ENCODE measurements around the gene BICC1. TPM values are rescaled to one million over a fixed set of nuclear protein-coding genes. Genes with fewer than 3 reads are reported as not detected.

The BICC1 gene
- total RNA-seq, 4 donors from 2014 or later: 4.7 to 29.7 (median 18.0) TPM

DNA sequence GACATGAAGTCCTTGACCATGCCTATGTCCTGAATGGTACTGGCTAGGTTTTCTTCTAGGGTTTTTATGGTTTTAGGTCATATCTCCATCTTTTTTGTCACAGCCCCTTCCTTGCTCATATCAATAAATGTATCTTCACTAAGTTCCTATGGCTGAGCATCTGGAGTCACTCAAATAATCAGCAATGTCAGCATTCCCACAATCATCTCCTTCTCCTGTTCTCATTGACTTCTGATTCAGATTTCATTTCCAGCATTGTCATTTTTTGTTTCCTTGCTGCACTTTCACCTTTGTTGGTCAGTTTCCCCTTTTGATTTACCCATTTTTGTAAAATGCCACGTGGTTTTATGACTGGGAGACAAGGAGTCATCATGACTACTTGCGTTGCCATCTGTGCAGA, 181.2 kb downstream of the BICC1 start:
- Histone ChIP-seq H3K36me3 (no peaks in the 10 kb centered on the region), H3K9me3 (peaks cover 0 to 8% (median 0%) of the 10 kb centered on the region in 3 donors), H3K27me3 (no peaks in the 10 kb centered on the region), H3K4me3 (no peak overlapping the region), H3K27ac (no peak overlapping the region), H3K4me1 (no peaks in the 10 kb centered on the region)
- TF ChIP-seq POLR2A (IDR thresholded peaks at IDR 0.05) (no peak), CTCF (IDR thresholded peaks at IDR 0.05 in 4 of 5, conservative IDR thresholded peaks at IDR 0.05 in 1 of 5) (no peak)
- intact Hi-C loops (cut with DNase I; ENCODE audit: low total_unique reads): no loop called here
- ATAC-seq: no peak
- DNase-seq: no peak
- in situ Hi-C loops (cut with MboI; ENCODE audit: low sequenced_read_pairs in 4 of 4): no loop called here

GRCh38 chr10:58695022-58695421, 182.3 kb downstream of the BICC1 start:
- H3K27me3 ChIP-seq: no peaks in the 10 kb centered on the region
- TF ChIP-seq CTCF (IDR thresholded peaks at IDR 0.05 in 4 of 5, conservative IDR thresholded peaks at IDR 0.05 in 1 of 5): no peak
- TF ChIP-seq POLR2A (IDR thresholded peaks at IDR 0.05): no peak
- H3K36me3 ChIP-seq: no peaks in the 10 kb centered on the region
- no peak for DNase-seq
- H3K4me3 ChIP-seq: no peak overlapping the region
- in situ Hi-C loops (cut with MboI; ENCODE audit: low sequenced_read_pairs in 4 of 4): no loop called here
- intact Hi-C loops (cut with DNase I; ENCODE audit: low total_unique reads): no loop called here
- H3K4me1 ChIP-seq: no peaks in the 10 kb centered on the region
- ATAC-seq: no peak
- H3K9me3 ChIP-seq: peaks cover 0 to 8% (median 0%) of the 10 kb centered on the region in 3 donors
- no peak overlapping the region for H3K27ac ChIP-seq

DNA sequence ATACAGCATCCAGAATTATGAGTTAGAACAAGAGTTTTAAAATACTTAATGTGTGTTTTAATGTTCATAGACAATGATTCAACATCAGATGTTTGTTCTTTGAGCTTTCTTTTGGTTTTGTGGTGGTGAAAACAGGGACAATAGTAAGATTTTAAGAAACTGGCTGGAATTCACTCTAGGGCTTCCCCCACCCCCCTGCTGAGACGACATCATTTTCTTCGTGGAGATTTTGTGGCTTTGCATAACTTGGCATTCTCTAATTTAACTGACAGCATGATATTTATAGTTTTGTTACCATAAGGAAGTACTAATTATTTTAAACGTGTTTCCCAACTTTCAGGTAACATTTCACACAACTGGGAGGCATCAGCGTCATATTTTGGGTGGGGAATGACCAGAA, 184.1 kb downstream of the BICC1 start:
- ATAC-seq: no peak
- no peak for TF ChIP-seq CTCF (IDR thresholded peaks at IDR 0.05 in 4 of 5, conservative IDR thresholded peaks at IDR 0.05 in 1 of 5)
- no peak for TF ChIP-seq POLR2A (IDR thresholded peaks at IDR 0.05)
- intact Hi-C loops (cut with DNase I; ENCODE audit: low total_unique reads) (no loop called here), in situ Hi-C loops (cut with MboI; ENCODE audit: low sequenced_read_pairs in 4 of 4) (no loop called here)
- Histone ChIP-seq H3K4me1 (peaks cover 4 to 6% of the 10 kb centered on the region in 2 donors), H3K4me3 (no peak overlapping the region), H3K27me3 (no peaks in the 10 kb centered on the region), H3K36me3 (no peaks in the 10 kb centered on the region), H3K27ac (no peak overlapping the region), H3K9me3 (peaks cover 0 to 6% (median 0%) of the 10 kb centered on the region in 3 donors)
- DNase-seq: no peak

DNA sequence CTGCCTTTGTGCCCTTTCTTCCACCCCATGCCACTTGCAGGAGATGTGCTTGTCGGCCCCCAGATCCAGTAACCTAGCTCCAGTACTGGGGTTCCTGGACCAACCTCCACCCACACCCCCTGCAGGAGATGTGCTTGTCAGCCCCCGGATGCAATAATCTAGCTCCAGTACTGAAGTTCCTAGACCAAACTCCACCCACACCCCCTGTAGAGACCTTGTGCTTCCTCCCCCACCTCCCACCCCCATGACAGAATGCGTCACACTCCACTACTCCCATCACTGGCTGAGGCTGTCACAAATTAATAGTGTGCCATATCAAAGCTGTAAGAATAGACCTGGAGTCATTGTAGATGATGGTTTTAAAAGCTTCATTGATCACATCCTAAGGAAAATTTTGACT, 185.0 kb downstream of the BICC1 start:
- H3K9me3 ChIP-seq: no peaks in the 10 kb centered on the region
- intact Hi-C loops (cut with DNase I; ENCODE audit: low total_unique reads) (no loop called here), in situ Hi-C loops (cut with MboI; ENCODE audit: low sequenced_read_pairs in 4 of 4) (no loop called here)
- no peak overlapping the region for H3K27ac ChIP-seq
- H3K27me3 ChIP-seq: no peaks in the 10 kb centered on the region
- H3K4me3 ChIP-seq: no peak overlapping the region
- H3K36me3 ChIP-seq: no peaks in the 10 kb centered on the region
- ATAC-seq (no peak), DNase-seq (no peak)
- H3K4me1 ChIP-seq: peaks cover 4 to 9% of the 10 kb centered on the region in 2 donors
- TF ChIP-seq CTCF (IDR thresholded peaks at IDR 0.05 in 4 of 5, conservative IDR thresholded peaks at IDR 0.05 in 1 of 5): no peak
- TF ChIP-seq POLR2A (IDR thresholded peaks at IDR 0.05): no peak

DNA sequence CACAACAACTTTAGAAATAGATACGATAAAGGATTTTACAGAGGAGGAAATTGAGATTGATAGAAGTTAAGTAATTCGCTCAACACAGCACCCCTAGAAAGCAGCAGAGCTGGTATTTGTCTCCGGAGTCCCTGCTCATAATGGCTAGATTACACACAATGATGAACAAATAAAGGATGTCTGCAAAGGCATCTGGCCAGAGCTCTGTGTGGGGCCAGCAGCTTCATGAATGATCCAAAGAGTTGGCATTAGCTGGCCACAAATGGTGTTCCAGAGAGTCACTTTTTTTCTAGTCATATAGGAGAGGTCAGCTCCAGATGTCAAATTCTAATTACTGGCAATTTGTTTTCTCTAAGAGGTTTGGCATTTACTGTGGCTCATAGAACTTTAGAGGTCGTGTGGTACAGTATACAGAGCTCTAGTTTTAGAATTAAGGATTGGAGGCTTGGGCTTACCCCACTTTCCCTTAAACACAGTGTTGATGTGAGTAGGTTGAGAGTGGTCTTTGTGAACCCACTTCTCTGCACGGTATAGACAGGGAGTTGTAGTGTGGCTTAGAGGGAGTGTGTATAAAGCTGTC, 186.2 kb downstream of the BICC1 start:
- DNase-seq: no peak
- Histone ChIP-seq H3K4me3 (no peak overlapping the region), H3K9me3 (no peaks in the 10 kb centered on the region), H3K4me1 (peaks cover 4 to 9% of the 10 kb centered on the region in 2 donors), H3K27me3 (no peaks in the 10 kb centered on the region), H3K27ac (no peak overlapping the region), H3K36me3 (no peaks in the 10 kb centered on the region)
- intact Hi-C loops (cut with DNase I; ENCODE audit: low total_unique reads): no loop called here
- in situ Hi-C loops (cut with MboI; ENCODE audit: low sequenced_read_pairs in 4 of 4): no loop called here
- no peak for ATAC-seq
- TF ChIP-seq POLR2A (IDR thresholded peaks at IDR 0.05): no peak
